Activated naive CD4-positive, alpha-beta T cell treated with Interleukin-2 at 50 U/mL for 16 hours (primary cell): ENCODE results near the gene MSANTD2.
A peak's percentile ranks its signal among the peaks of the same experiment; 100 is the strongest.
"Not testable (repeated sequence)": the region's sequence is repeated elsewhere in the genome, so short reads cannot be mapped to it uniquely, and the experiment has no call there.

Experiments
- DNase-seq: peaks from one replicate; pipeline ENCODE4 v3.0.0-alpha.2; 2020

Gene MSANTD2

DNA sequence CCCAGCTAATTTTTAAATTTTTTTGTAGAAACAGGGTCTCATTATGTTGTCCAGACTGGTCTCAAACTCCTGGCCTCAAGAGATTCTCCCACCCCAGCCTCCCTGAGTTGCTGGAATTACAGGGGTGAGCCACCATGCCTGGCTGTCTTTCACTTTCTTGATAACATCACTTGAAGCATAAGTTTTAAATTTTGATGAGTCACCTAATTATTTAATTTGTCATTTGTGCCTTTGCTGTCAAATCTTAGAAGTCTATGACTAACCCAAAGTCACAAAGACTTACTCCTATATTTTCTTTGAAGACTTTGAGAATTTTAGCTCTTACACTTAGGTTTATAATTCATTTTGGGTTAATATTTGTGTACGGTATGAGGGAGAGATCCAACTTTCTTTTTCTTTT, 14.5 kb upstream of the MSANTD2 start:
- no peak for DNase-seq

GRCh38 chr11:124812876-124813275, 12.7 kb upstream of the MSANTD2 start:
- DNase-seq, result no peak

- DNase-seq, result no peak
Measured at GRCh38 chr11:124811399-124812125, 11.4 kb upstream of the MSANTD2 start.

DNA sequence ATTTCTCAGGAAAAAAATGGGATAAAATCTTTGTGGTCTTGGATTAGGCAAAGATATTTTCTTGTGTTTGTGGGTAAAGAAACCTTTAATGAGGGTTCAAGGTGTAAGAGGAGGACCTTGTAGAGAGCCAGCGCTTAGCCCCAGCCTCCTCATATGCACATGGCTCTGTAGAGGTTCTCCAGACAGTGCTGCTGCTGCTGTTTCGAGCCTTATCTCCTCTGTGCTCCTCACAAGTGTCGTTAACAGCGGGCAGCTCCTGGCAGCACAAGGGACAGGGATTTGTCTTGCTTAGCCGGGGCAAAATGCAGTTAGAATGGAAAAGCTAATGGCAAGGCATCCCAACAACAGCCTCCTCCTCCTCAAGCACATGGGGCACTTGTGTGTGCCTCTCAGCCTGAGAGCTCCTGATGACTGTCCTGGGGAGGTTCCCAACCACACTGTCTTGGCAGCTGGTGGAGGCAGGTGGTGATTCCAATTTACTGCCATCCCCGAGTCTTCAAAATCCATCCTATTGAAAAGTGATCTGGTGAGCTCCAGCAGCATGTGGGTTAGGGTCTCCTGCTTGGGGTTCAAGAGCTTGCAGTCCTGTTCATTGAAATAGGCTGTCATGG, 7.6 kb upstream of the MSANTD2 start:
- no peak for DNase-seq

DNA sequence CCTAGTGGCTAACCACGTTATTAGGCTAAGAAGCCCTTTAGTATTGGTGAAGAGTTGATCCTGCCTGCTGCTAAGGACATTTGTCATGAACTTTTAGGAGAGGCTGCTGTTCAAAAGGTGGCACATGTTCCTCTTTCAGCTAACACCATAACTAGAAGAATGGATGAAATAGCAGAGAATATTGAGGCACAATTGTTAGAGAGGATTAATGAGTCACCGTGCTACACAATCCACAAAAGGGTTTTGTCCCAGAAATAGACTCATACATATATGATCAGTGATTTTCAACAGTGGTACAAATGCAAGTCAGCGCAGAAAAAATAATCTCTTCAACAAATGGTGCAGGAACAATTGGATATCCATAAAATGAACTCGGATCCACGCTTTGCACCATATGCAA, 7.0 kb upstream of the MSANTD2 start:
- DNase-seq, result no peak

DNA sequence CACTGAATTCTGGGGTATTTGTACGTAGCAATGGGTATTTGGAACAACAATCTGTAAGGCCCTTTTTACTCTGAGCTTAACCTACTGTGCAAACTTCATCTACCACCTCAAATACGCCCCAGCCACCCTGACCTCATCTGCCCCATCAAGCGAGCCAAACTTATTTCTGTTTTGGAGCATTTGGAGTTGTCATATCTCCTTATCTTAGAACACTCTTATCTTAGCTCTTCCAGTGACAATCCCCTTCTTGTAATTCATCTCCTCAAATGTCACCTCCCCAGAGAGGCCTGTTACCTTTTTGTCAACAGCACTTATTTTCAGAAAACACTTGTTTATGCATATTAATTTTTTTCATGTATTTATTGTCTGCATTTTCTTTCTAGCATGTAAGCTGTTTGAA, 4.7 kb upstream of the MSANTD2 start:
- DNase-seq, result no peak

DNA sequence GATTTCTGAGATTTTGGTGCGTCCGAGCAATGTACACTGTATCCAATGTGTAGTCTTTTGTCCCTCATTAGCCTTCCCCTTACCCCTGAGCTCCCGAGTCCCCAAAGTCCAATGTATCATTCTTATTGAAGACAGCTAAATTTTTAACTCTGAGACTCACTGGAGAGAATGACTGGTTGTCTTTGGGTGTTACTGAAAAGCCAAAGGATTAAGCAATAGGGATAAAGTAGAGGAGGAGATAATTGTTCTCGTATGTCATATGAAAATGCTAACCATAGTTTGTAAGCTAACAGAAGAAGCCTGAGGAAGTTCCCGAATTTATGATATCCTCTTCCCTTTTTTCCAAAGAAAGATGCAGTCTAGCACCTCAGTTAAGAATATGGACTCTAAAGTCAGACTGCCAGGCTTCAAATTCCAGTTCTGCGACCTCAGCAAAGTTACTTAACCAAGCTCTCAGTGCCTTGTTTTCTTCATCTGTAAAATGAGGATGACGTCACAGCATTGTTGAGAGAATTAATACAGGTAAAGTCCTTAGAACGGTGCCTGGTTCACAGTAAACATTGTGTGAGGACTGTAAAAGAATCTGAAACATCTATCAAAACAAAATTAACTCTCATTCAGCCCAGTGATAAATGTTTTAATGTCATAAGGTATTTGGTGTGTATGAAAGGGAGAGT, 1.6 kb upstream of the MSANTD2 start:
- no peak for DNase-seq

- no peak for DNase-seq
Measured at GRCh38 chr11:124801014-124801413, 808 bp upstream of the MSANTD2 start.

DNA sequence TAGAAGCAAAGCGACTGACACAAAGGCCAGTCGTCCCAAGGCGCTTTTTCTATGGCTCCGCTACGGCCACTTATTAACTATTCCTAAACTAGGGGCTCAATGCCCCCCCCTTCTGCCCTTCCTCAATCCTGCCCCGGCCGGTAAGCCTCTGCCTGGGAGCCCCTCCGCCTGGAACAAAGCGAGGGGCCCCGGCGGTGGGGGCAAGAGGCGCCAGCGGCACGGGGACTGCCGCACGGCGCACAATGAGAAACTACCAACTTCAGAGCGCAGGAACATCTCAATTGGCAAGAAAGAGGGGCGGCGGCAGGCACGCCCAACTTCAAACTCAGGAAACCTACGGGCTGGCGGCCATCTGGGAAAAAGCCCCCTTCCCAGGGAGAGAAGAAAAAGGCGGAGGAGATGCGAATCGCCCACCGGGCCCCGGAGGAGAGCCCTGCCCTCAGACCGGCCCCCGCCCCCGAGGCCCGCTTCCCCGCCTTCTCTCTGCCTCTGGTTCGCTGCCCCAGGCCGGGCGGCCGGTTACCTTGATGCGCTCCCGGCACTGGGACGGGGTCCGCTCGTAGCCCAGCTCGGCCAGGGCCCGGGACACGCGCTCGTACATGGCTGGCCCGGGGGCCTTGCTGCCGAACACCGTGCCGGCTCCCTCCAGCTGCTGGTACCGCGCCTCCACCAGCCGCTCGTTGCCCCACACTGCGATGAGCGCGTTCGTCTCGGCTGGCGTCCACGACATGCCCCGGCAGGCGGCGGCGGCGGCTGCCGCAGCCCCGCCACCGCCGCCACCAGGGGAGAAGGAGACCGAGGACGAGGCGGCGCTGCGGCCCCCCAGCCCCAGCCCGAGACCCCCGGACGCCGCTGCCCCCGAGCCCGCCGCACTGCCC, 619 bp downstream of the MSANTD2 start:
- peak; percentile 41 for DNase-seq

GRCh38 chr11:124798991-124799347, 1.2 kb downstream of the MSANTD2 start:
- no peak for DNase-seq

DNA sequence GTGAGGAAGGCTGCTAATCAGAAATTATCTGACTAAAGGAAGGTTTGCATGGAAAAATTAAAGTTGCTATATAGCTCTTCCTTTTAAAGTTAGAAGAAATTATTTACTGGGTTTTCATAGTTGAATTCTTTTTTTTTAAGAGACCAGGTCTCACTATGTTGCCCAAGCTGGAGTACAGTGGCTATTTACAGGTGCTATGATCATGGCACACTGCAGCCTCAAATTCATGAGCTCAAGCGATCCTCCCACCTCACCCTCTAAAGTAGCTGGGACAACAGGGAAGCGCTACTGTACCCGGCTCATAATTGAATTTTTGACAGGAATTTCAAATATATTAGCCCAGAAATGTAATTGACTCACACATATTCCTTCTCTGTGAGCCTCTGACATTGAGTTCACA, 3.9 kb downstream of the MSANTD2 start:
- no peak for DNase-seq

DNA sequence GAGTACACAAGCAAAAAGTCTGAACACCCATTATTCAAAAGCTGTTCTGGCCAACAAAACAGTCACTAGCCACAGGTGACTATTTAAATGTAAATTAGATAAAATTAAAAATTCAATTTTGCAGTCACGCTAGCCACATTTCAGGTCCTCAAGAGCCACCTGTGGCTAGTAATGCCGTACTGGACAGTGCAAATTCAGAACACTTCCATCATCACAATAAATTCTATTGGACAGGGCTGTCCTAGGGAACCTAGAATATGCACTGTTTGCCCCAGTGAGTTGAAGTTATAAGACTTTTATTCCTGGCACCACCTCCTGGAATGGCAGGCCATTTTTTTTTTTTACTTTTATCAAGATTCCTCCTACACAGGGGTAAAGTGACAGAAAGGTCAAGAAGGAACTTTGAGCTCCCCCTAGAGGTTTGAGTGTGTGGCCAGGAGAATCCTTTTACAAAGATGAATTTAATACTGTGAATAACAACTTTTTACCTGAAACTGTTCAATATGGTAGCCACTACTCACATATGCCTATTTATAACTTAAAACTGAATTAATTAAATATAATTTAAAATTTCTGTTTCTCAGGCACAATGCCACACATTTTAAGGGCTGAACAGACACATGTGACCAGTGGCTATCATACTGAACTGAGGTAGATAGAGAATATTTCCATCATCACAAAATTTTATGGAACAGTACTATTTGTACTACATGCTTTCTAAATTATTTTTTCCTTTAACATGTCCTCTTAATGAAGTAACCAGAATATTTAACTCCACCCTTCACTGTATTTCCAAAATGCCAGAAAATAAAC, 6.5 kb downstream of the MSANTD2 start:
- DNase-seq, result no peak

DNA sequence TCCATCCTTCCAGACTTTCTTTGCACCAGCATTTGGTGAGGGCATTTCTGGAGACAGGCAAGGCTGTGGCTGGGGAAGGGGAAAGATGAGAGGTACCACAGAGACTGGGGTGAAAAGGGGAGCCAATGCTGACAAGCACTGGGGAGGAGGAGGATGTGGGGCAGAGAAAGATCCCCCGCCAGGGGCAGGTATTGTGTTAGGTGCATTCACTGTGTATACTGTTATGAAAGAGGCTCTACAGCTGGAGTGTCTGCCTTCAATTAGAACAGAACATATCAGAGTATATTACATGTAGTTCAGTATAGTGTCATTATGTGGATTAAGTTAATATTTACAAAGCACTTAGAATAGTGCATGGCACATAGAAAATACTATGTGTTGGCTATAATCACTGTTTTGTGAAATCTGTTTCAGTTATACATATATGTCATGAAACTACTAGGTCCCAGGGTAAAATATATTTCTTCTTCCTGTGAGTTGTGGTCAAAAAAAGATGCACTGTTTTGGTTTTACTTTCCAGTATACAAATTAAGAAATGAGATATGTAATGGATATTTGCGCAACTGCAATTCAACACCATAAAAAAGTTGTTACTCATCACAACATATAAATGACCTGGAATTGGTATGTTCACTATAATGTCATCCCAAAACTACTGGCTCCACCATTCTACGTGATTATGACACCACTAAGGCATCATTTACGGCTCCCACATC, 8.4 kb downstream of the MSANTD2 start:
- no peak for DNase-seq

DNA sequence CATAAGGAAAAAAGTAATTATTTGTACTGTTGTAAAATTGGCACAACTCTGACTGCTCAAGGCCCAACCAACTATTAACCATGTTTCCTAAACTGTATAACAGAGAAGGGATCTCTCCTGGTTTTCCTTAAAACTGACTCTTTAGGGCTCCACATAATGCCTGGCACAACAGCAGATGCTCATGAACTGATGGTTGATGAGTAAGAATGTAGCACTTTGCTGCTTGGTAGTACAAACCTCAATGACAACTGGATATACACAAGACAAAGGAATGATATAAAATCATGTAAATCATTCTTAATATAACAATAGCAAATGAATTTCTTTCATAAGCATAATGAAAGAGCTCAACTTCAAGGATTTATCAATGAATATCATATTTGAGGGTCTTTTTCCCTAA, 11.7 kb downstream of the MSANTD2 start:
- no peak for DNase-seq

DNA sequence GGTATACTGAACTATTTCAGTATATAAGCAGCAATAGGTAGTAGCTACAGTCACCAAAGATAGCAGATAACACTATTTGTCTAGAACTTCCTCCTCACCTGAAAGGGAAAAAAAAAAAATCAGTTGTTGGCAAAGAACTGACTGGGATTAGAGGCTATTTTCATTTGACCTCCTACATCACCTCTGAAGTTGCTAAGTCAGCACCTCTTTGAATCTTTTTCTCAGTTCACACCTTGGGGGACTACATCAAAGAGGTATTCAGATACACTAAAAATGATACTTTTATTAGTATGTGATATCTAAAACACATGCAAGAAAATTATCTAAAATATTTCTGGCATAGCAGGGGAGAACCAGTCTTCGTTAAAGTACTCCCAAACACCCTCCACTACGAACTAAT, 16.2 kb downstream of the MSANTD2 start:
- DNase-seq, result no peak

DNA sequence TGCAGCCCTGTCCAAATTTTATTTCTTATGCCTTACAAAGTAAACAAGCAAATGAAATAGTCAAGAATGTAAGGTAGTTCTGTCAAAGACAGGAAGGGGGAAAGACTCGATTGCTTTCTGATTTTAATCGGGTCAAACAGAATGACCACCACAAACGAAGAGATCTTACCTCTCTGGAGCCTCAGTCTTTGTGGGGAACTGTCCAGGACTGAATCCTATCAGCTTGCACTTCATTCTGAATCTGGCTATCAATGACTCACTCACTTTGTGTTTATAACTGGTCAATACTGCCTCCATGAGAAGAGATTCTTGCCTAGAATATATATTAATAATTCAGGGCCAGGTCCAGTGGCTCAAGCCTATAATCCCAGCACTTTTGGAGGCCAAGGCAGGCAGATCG, 17.2 kb downstream of the MSANTD2 start:
- no peak for DNase-seq

DNA sequence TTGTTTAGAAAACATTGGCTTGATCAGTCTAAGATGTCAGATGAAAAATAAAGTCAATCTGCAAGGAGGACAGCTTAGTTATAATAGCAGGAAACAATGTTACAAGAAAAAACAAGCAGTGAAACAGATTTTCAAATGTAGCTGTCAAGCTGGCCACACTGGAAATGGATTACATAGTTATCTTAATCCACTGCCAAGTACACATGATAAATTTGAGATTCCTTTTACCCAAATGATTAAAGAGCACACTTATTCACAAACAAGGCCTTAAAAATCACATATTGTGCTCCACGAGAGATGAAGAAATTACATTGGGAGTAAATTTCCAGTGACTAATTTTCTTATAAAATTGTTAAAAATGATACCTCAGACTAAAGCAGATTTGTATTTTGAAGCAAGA, 20.6 kb downstream of the MSANTD2 start:
- no peak for DNase-seq

- DNase-seq, result no peak
Measured at GRCh38 chr11:124778281-124778680, 21.9 kb downstream of the MSANTD2 start.

DNA sequence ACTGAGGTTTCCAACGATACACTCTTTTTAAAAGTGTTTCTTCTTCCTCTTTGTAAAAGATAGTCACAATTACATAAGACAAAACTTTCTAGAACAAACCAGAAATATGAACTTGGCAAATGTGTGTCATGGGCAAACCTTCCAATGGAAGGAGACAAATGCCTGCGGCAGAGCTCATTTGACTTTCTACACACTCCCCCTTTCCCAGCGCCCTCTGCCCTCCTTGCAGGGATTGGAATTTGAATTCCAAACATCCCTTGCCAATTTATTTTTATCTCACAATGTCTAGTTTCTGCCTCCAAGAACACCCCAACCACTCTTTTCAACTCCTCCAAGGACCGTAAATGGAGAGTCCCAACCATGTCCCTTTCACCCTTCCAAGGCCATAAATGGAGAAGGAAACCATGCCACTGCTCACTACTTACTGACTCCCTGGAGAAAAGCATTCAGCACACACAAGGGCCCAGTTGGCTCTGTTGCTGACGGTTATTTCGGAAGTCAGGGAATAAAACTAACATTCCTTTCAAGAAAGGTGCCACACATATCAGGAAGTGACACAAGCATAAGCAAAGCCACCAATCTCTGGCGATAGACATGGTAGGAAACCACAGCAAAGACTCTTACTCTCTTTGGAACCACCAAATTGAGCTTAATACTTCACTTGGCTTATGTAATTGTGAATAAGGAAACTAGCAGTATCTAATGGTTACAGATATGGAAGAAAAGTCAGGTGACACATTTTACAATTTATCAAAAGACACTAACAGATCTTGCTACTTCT, 23.2 kb downstream of the MSANTD2 start:
- DNase-seq, result no peak

GRCh38 chr11:124770959-124771358, 29.2 kb downstream of the MSANTD2 start:
- DNase-seq, result not testable (repeated sequence)
